Bronchial epithelial cell (primary cell): ENCODE results near the gene TSPAN32. TPM values are rescaled to one million over a fixed set of nuclear protein-coding genes. Genes with fewer than 3 reads are reported as not detected.
"Not testable (repeated sequence)": the region's sequence is repeated elsewhere in the genome, so short reads cannot be mapped to it uniquely, and the experiment has no call there.

ENCODE experiments used
- DNase-seq: peaks from one replicate; pipeline ENCODE4 v3.0.0-alpha.2; 2010; ENCODE audit warnings: low read depth
- FAIRE-seq: peaks from 2 replicates; lab custom pipeline; 2011; peaks lifted over from hg19 to GRCh38; lab: Jason Lieb, UNC
- H3K27me3 ChIP-seq: 2 replicates; pipeline ENCODE4 v1.5.1; 2011; ENCODE audit warnings: low read length; ENCODE audit not compliant: control insufficient read depth, insufficient read depth
- H3K36me3 ChIP-seq: 2 replicates; pipeline ENCODE4 v1.5.1; 2011; ENCODE audit warnings: low read length; ENCODE audit not compliant: control insufficient read depth, insufficient read depth
- H3K4me3 ChIP-seq: 2 replicates; pipeline ENCODE4 v1.5.1; 2011; ENCODE audit warnings: mild to moderate bottlenecking, low read depth, low read length, control low read depth
- CTCF ChIP-seq: IDR thresholded peaks from 2 replicates; pipeline ENCODE4 v1.5.1; 2011; ENCODE audit warnings: mild to moderate bottlenecking, moderate library complexity, low read length, control low read depth, inconsistent platforms; ENCODE audit not compliant: insufficient read depth, severe bottlenecking
- total RNA-seq: library from RNA; depleted of rRNA; stranded (reverse); fragments of >200 nt; gene quantifications from 2 replicates; pipeline ENCODE4 v1.2.1, GENCODE V29; 2014

The TSPAN32 gene
- total RNA-seq, 1 donor from 2014 or later, result not detected

DNA sequence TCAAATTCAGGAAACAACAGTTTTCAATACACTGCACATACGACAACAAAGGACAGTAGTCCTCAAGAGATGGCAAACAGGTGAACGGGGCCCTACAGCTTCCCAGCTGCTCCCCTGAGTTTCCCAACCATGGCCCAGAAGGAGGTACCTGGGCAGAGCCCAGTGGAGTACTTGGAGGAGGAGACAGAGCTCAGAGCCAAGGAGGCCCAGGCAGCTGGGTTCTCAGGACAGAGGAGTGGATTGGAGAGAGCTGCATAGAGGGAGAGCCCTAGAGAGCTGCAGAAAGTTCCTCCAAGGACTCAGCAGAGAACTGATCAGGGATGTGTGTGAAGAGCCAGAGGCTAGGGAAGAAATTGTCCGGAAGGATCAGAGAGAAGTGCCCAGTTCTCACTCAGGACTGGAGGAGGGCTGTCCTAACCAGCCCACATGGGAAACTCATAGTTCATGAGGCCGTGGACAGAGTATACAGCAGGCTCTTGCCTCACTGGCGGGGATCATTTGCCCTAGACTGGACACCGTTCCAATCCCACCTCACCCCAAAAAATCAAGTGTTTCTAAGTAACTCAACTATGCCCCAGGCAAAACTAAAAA, 23.8 kb upstream of the TSPAN32 start:
- DNase-seq, result no peak
- no peak for TF ChIP-seq CTCF
- peaks cover 9% of the 10 kb centered on the region for H3K27me3 ChIP-seq
- FAIRE-seq, result no peak
- no peaks in the 10 kb centered on the region for H3K36me3 ChIP-seq
- no peak overlapping the region for H3K4me3 ChIP-seq

DNA sequence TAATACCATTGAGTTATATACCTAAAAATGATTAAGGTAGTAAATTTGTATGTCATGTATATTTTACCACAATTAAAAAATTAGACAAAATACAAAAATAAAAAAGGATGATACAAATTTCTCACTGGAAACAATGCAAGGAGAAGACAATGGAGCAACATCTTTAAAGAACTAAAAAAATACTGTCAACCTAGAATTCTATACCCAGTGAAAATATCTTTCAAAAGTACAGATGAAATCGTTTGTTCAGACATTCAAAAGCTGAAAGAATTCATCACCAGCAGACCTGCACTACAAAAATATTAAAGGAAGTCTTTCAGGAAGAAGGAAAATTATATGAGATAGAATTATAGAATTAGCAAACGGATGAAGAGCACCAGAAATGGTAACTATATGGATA, 21.6 kb upstream of the TSPAN32 start:
- DNase-seq (no peak), FAIRE-seq (no peak)
- Histone ChIP-seq H3K27me3 (peaks cover 5% of the 10 kb centered on the region), H3K36me3 (no peaks in the 10 kb centered on the region), H3K4me3 (no peak overlapping the region)
- no peak for TF ChIP-seq CTCF

DNA sequence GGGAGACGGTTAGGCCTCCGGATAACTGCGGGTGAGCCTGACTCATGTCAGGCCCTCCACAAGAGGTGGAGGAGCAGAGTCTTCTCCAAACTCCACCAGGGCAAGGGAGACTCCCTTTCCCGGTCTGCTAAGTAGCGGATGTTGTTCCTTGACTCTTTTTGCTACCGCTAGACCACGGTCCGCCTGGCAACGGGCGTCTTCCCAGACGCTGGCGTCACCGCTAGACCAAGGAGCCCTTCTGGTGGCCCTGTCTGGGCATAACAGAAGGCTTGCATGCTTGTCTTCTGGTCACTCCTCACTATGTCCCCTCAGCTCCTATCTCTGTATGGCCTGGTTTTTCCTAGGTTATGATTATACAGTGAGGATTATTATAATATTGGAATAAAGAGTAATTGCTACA, 15.5 kb upstream of the TSPAN32 start:
- not testable (repeated sequence) for H3K36me3 ChIP-seq, H3K4me3 ChIP-seq, FAIRE-seq, H3K27me3 ChIP-seq, DNase-seq

GRCh38 chr11:2287091-2287490, 14.7 kb upstream of the TSPAN32 start:
- no peak for DNase-seq
- TF ChIP-seq CTCF, result no peak
- no peak for FAIRE-seq

DNA sequence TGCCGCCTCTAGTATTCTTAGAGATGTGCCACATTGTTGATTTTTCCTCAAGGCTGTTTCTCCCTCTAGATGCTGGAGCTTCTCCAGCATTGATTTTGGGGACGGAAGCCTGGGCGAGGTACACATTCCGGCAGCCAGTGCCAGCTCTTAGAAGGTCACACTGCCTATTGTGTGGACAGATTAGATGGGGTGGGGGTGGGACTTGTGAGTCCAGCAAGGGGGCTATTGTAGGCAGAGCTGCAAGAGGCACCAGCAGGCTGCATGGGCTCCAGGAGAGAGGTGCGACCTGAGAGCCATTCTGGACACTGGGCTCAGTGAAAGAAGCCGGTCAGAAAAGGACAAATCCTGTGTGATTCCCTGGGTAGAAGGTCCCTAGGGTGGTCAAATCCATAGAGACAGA, 12.5 kb upstream of the TSPAN32 start:
- FAIRE-seq (no peak), DNase-seq (no peak)
- no peak overlapping the region for H3K4me3 ChIP-seq
- H3K36me3 ChIP-seq, result no peaks in the 10 kb centered on the region
- H3K27me3 ChIP-seq, result peaks cover 6% of the 10 kb centered on the region
- TF ChIP-seq CTCF, result no peak

More at GRCh38 chr11:2287091-2287490, 14.7 kb upstream of the TSPAN32 start:
- H3K27me3 ChIP-seq, result peaks cover 6% of the 10 kb centered on the region
- no peaks in the 10 kb centered on the region for H3K36me3 ChIP-seq
- no peak overlapping the region for H3K4me3 ChIP-seq

GRCh38 chr11:2289859-2290258, 12.0 kb upstream of the TSPAN32 start:
- DNase-seq (no peak), FAIRE-seq (no peak)
- H3K27me3 ChIP-seq, result peaks cover 6% of the 10 kb centered on the region
- no peak for TF ChIP-seq CTCF
- no peak overlapping the region for H3K4me3 ChIP-seq
- H3K36me3 ChIP-seq, result no peaks in the 10 kb centered on the region
